PFSK-1 (cell line): ENCODE measurements around the gene CMIP.

Source experiments
- FOXP2 ChIP-seq: optimal IDR thresholded peaks from 2 replicates; pipeline ENCODE3; 2011; ENCODE audit warnings: borderline replicate concordance, control low read depth, inconsistent platforms; ENCODE audit not compliant: insufficient read depth; ENCODE audit errors: extremely low read length, extremely low read depth
- POLR2AphosphoS5 ChIP-seq: IDR thresholded peaks from 2 replicates; pipeline ENCODE4 v1.6.1; 2012; ENCODE audit warnings: low read depth, mild to moderate bottlenecking, control low read depth, low read length, moderate library complexity
- SIN3A ChIP-seq: IDR thresholded peaks from 2 replicates; pipeline ENCODE4 v1.6.1; 2012; ENCODE audit warnings: mild to moderate bottlenecking, low read length, moderate library complexity, borderline replicate concordance; ENCODE audit not compliant: insufficient read depth
- TAF1 ChIP-seq: IDR thresholded peaks from 2 replicates; pipeline ENCODE4 v1.6.1; 2012; ENCODE audit warnings: low read length, control low read depth, borderline replicate concordance; ENCODE audit not compliant: insufficient read depth
- TF ChIP-seq, protein P1 (sequence below), 2 experiments: IDR thresholded peaks; 2 replicates each; pipeline versions ENCODE4 v1.6.1 to v1.8.0; 2011 to 2012; ENCODE audit warnings: low read depth in 2 of 2, low read length in 2 of 2, control low read depth in 1 of 2, inconsistent platforms in 1 of 2, mild to moderate bottlenecking in 1 of 2, moderate library complexity in 1 of 2; ENCODE audit not compliant: insufficient read depth in 1 of 2

CMIP gene

DNA sequence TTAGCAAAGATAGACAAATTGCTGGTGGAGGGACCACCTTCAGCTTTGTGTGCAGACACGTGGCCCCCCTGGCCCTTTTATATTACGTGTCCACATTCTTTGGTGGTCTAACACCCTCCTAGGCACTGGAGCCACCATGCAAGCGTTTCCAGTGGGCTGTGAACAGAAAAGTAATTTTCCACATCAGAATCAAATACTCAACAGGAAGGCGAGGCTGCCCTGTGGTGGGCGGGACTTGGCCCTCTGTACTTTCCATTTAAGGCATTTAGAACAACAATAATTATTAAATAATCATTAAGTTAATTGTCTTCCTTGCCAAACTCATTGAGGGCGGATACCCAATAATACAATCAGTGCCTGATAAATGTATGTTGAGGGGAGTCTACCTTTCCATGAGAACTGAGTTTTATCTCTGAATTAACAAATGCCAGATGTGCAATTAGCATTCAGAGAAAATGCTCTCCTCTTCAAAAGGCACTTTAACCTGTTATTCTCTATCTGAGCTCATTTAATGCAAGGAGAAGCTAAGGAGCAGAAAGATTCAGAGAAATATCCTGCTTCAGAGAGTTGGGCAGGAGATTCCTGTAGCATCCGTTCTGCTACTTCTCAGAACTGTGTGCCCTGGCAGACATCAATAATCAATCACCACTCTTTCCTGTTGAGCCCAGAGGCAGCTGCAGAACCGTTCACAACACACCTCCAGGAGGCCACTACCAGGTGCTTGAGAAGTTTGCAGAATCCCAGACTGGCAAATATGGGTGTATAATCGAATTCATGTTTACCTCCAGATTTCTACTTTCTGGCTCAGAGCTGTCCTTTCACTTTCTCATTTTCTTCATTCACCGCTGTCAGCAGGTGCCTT is 109.4 kb downstream of the CMIP start:
- TF ChIP-seq FOXP2 (no peak), POLR2AphosphoS5 (no peak), SIN3A (no peak), TAF1 (no peak)
- TF ChIP-seq, protein P1, sequence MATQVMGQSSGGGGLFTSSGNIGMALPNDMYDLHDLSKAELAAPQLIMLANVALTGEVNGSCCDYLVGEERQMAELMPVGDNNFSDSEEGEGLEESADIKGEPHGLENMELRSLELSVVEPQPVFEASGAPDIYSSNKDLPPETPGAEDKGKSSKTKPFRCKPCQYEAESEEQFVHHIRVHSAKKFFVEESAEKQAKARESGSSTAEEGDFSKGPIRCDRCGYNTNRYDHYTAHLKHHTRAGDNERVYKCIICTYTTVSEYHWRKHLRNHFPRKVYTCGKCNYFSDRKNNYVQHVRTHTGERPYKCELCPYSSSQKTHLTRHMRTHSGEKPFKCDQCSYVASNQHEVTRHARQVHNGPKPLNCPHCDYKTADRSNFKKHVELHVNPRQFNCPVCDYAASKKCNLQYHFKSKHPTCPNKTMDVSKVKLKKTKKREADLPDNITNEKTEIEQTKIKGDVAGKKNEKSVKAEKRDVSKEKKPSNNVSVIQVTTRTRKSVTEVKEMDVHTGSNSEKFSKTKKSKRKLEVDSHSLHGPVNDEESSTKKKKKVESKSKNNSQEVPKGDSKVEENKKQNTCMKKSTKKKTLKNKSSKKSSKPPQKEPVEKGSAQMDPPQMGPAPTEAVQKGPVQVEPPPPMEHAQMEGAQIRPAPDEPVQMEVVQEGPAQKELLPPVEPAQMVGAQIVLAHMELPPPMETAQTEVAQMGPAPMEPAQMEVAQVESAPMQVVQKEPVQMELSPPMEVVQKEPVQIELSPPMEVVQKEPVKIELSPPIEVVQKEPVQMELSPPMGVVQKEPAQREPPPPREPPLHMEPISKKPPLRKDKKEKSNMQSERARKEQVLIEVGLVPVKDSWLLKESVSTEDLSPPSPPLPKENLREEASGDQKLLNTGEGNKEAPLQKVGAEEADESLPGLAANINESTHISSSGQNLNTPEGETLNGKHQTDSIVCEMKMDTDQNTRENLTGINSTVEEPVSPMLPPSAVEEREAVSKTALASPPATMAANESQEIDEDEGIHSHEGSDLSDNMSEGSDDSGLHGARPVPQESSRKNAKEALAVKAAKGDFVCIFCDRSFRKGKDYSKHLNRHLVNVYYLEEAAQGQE (IDR thresholded peaks at IDR 0.05; ENCODE audit: insufficient read depth in 1 of 2, low read depth in 2 of 2, low read length in 2 of 2) = no peak

DNA sequence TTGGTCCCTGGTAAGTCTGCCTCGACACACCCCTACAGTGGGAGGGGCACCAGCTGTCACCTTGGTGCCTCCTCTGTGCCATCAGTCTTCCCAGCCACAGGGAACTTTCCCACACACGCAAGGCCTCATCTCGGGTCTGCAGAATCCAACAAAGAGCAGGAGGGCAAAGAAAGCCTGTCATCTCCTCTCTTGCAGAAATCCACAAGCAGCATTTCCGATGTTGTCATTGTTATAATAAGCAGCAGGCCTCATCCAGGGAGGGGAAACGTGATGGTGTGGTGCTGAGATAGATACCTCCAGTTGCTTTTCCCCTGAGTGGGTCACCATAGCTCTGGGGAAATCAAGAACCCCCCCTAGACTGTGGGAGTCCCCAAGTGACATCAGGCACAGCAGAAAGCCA is 110.4 kb downstream of the CMIP start:
- TF ChIP-seq SIN3A (no peak), POLR2AphosphoS5 (no peak), TAF1 (no peak), FOXP2 (no peak)
- TF ChIP-seq, protein P1 (IDR thresholded peaks at IDR 0.05; ENCODE audit: insufficient read depth in 1 of 2, low read depth in 2 of 2, low read length in 2 of 2) = no peak

DNA sequence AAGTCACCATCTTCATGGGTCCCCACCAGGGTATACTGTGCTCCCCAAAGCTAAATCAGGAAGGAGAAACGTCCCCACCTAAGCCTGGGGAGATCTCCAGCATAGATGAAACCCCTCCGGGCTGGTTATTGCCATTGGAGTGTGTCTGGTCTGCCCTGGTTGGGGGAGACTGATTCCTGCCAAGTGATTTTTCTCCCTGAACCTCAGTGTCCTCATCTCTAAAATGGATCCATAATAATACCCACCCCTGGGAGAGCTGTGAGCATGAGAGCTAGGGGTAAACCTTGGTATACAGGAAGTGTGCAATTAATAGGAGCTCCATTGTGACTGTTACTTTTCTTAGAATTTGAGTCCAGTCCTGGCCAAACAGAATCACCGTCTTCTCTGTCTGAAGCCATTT is 111.1 kb downstream of the CMIP start:
- no peak for TF ChIP-seq TAF1
- TF ChIP-seq SIN3A = no peak
- TF ChIP-seq POLR2AphosphoS5 = no peak
- TF ChIP-seq, protein P1 (IDR thresholded peaks at IDR 0.05; ENCODE audit: insufficient read depth in 1 of 2, low read depth in 2 of 2, low read length in 2 of 2) = no peak
- TF ChIP-seq FOXP2 = no peak

DNA sequence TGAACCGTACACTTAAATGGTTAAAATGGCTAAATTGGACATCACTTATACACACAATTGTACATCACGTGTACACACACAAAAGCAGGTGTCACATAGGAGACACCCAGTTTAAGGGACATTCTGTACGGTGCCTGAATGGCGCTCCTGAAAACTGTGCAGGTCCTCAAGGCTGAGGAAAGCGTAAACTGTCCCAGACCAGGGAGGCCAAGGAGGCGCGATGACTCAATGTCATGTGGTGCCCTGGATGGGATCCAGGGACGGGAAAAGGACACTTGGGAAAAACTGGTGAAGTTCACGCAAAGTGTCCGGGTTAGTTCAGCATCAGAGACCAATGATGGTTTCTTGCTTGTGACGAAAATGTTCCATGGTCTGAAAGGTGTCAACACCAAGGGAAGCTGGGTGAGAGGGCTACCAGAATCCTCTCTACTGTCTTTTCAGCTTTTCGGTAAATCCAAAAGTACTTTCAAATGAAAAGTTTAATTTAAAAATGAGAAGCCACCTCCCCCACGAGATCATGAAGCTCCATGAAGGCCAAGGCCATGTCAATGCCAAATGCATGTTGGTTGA is 112.2 kb downstream of the CMIP start:
- TF ChIP-seq TAF1 (no peak), POLR2AphosphoS5 (no peak), SIN3A (no peak), FOXP2 (no peak)
- TF ChIP-seq, protein P1 (IDR thresholded peaks at IDR 0.05; ENCODE audit: insufficient read depth in 1 of 2, low read depth in 2 of 2, low read length in 2 of 2) = no peak
